Measurements from ENCODE around the gene NEIL3. TPM values are rescaled to one million over a fixed set of nuclear protein-coding genes. Genes with fewer than 3 reads are reported as not detected.

NEIL3 gene
- total RNA-seq, 1 donor from 2014 or later, result 20.2 TPM

DNA sequence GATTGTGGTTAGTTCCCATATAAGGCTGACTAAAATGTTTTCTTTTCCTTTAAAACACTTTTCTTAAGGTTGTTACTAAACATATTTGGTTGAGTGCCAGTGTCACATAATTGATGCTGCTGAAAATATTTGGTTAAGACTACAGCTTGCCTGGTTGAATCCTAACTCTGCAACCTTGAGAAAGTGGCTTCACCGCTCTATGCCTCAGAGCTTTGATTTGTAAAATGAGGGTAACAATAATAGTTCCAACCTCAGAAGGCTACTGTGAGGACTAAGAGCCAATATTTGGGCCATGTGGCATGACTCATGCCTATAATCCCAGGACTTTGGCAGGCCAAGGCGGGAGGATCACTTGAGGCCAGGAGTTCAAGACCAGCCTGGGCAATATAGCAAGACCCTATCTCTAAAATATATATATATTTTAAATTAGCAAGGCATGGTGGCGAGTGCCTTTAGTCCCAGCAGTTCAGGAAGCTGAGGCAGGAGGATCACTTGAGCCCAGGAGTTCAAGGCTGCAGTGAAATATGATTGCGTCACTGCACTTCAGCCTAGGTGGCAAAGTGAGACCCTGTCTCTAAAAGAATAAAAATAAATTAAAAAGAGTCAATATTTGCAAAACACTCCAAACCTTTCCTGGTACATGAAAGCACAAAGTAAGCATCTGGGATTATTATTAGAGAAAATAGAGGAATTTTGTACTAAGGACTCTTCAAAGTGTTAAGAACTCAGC is 7.1 kb upstream of the NEIL3 start:
- intact Hi-C loops (cut with micrococcal nuclease), result no loop called here

DNA sequence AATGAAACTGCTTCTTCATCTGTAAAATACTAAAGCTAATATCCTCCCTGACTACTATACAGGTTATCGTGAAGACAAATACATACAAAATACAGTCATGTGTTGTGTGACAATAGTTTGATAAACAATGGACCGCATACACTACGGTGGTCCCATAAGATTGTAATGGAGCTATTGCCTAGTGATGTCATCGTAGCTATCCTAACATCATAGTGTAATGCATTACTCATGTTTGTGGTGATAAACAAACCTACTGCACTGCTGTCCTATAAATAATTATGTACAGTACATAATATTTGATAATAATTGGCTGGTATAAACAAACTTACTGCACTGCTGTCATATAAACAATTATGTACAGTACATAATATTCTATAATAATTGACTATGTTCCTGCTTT is 5.6 kb upstream of the NEIL3 start:
- intact Hi-C loops (cut with micrococcal nuclease), result no loop called here

DNA sequence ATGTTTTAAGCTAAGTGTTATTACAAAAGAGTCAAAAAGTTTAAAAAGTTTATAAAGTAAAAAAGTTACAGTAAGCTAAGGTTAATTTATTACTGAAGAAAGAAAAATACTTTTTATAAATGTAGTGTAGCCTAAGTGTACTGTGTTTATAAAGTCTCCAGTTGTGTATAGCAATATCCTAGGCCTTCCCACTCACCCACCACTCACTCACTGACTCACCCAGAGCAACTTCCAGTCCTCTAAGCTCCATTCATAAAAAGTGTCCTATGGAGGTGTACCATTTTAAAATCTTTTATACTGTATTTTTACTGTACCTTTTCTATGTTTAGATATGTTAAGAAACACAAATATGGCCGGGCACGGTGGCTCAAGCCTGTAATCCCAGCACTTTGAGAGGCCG is 4.8 kb upstream of the NEIL3 start:
- intact Hi-C loops (cut with micrococcal nuclease), result loop anchor here (5.0 kb wide), 1 partner anchor 1108 kb away; the partner anchor contains the start of gene SPATA4

DNA sequence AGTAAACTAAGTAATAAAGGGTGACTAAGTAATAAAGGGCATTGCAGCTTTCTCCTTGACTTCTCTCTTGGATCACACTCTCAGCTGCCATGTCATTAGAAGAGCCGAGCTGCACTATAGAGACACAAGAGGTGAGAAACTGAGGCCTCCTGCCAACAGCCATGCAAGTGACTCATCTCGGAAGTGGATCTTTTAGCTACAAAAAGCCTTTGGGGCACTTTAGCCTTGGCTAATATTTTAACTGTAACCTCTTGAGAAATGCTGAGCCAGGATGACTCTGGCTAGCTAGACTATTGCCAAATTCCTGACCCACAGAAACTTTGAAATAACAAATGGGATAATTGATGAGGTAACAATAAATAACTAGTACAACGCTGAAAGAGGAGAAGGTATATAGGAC is 1.5 kb upstream of the NEIL3 start:
- intact Hi-C loops (cut with micrococcal nuclease), result loop anchor here (5.0 kb wide), 1 partner anchor 1111 kb away; the partner anchor contains the start of gene SPATA4

DNA sequence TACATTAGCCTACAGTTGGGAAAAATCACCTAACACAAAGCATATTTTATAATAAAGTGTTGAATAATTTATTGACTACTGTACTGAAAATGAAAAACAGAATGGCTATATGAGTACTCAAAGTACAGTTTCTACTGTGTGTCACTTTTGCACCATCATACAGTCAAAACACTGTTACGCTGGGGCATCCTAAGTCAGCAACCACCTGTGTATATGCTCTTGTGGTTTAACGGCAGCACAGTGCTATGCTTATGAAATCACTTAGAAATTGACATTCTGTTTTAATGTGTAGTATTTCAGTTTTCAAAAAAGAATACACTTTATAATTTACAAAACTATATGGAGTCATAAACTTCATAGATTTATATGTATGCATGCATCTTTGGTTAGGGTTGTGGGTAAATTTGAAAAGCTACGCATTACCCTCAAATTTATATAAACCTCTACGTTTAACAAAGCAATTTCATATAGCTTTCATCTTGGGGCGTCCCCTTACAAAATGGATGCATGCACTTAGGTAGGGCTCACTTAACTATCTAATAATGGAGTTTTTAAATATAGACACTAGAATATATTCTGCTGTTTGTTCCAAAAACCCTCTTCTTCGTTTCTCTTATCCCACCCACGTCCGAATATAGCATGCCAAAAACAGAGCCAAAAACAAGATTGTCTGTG is 690 bp upstream of the NEIL3 start:
- intact Hi-C loops (cut with micrococcal nuclease), result loop anchor here (1.0 to 5.0 kb wide), 5 partner anchors 30 to 1112 kb away; partner anchors contain the start of genes AGA, SPATA4 and SPCS3

DNA sequence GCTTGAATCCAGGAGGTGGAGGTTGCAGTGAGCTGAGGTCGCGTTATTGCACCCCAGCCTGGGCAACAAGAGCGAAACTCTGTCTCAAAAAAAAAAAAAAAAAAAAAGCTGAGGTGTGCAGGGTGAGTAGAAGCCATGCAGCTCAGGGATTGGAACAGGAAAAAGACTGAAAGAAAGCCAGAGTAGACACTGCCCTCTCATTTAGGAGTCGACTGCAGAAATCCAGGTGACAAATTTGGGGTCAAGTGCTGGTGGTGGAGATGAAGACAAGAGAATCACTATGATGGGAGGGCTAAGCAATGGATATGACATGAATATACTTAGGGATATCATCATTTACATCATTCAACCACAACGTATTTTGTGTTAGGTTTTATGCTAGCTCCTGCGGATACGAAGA is 1.9 kb downstream of the NEIL3 start:
- intact Hi-C loops (cut with micrococcal nuclease), result loop anchor here (5.0 kb wide), 1 partner anchor 409 kb away; no protein-coding TSS in a partner anchor

DNA sequence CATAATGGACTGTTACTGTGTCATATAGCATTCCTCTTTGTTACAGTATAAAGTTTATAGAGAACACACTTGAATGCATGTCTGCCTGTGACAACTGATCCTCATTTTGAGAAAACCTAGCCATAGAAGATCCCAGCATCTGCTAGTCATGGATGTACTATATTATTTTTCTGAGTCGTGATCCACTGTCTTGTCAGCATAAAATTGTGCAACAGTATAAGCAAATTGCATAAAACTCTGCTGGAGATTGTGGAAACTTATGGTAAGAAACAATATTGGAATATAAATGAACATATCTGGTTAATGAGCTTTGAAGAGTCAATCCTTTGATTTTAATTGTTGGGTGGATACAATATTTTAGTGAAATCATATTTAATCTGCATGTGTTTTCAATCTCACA is 3.6 kb downstream of the NEIL3 start:
- intact Hi-C loops (cut with micrococcal nuclease), result loop anchor here (5.0 kb wide), 1 partner anchor 411 kb away; no protein-coding TSS in a partner anchor

DNA sequence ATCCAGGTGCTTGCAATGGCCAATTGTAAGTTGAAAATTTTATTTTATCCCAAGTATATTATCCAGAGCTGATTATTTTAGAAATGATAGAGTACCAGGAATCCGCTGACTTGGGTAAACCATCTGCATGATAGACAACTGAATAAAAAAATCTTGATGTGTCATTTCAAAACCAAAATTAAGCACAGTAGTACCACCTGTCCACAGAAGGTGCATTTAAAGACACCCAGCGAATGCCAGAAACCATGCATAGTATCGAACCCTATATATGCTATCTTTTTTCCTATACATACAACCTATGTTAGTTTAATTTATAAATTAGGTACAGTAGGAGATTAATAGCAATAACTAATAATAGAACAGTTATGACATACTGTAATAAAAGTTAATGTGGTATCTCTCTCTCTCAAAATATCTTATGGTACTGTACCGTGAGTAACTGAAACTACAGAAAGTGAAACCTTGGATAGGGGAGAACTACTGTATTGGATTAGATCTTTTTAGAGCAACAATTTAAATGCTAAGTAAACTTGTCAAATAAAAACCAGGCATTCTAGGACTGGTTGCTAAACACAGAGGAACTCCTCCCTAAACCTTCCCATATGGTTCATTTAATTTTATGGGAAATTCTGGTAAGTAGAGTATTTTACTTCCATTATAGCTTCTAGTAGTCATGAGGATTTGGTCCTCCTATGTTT is 6.2 kb downstream of the NEIL3 start:
- intact Hi-C loops (cut with micrococcal nuclease), result no loop called here

DNA sequence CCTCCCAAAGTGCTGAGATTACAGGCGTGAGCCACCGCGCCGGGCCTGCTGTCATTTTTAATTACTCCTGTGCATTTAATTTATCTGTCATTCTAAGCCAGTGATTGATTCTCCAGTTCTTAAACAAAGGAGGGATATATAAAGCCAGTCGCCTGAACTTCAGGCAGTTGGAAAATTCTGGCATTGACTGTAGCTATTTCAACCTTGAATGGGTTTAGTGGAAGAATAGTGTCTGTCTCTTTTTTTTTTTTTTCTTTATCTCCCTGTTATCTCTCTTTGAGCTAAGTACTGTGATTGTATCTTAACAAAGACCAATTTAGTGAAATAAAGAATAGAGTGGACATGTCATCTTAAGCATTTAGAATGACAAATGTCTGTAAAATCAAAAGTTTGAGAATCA is 11.0 kb downstream of the NEIL3 start:
- intact Hi-C loops (cut with micrococcal nuclease), result loop anchor here (1.0 to 5.0 kb wide), 3 partner anchors 10 to 68 kb away; no protein-coding TSS in a partner anchor

DNA sequence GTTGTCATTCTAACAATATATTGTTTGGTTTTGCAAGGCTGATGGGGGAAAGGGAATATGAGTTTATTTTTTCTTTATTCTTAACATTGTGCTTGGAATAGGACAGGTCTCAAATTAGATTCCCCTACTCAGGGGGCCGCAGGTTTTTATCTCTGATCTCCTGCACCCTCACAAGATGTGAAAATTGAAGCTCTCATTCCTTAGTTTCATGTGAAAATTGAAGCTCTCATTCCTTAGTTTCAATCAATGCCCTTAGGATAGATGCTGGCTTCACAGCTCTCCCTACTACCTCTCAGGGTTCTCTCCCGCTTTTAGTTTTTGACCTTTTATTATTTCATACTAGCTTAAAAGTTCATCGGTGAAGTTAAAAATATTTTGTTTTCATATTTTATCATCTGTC is 12.0 kb downstream of the NEIL3 start:
- intact Hi-C loops (cut with micrococcal nuclease), result loop anchor here (2.0 to 5.0 kb wide), 2 partner anchors 17 to 69 kb away; no protein-coding TSS in a partner anchor

DNA sequence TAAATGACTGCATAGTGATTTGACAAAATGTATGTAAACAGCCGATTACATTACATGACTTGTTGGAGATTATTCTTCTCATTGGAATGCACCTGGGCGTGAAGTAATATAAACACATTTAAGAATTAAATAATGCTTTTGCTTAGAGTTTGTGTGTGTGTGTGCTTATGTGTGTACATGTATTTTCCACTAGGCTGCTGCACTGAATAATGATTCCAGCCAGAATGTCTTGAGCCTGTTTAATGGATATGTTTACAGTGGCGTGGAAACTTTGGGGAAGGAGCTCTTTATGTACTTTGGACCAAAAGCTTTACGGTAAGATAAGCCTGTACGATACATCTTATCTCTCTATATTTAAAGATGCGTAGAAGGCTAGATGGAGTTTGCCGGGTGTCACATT is 12.6 kb downstream of the NEIL3 start:
- intact Hi-C loops (cut with micrococcal nuclease), result loop anchor here (5.0 kb wide), 1 partner anchor 70 kb away; no protein-coding TSS in a partner anchor

DNA sequence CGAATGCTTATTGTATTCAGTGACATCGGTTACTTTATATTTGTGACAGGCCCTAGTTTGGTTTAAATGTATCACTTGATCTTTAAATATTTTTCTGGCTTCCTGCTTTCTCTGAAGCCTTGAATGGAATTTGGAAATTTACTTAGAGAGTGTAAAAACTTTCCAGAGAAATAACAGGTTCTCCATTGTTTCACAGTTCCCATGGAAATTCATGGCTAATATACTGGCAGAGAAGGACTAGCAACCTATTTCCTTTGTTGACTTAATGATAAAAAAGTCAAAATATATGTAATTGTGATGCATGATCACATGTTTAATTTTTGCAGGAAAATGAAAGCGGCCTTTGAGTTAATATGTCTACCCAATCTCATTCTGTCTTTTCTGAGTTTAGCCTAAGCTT is 13.2 kb downstream of the NEIL3 start:
- intact Hi-C loops (cut with micrococcal nuclease), result loop anchor here (1.0 to 5.0 kb wide), 2 partner anchors 8 to 71 kb away; no protein-coding TSS in a partner anchor

DNA sequence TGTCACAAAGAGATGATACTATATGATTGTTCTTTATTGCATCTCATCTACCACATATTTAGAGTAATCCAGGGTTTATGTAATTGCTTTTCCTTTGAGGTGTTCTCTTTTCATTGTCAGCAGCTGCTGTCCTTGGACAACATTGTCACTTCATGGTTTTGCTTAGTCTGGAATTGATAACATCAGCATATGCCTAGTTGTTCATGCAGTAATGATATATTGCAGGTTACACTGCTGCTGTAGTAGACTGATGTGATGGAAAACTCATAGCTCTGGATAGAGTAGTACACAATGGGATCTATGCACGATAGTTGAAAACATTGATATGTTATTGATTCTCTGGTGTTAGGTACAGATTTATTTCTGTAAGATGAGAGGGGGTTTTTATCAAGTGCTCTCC is 13.7 kb downstream of the NEIL3 start:
- intact Hi-C loops (cut with micrococcal nuclease), result loop anchor here (1.0 to 5.0 kb wide), 2 partner anchors 8 to 71 kb away; no protein-coding TSS in a partner anchor

DNA sequence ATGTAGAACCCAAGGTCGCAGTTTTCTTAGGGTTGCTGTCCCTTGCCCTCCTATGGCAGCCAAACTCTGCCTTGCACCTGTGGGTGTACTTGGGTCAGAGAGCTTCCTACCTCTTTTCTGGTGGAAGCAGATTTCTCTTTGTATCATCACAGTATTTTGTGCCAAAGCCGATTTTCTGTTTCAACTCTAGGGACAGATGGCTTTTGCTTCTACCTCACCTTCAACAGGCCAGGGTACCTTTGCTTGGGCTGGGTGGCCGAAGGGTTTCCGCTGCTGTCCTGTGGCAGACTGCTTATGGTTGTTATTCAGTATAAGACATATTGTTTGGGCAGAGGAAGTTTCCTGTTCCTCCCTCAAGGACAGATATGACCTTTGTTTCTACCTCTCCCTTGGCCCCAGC is 22.4 kb downstream of the NEIL3 start:
- intact Hi-C loops (cut with micrococcal nuclease), result no loop called here

DNA sequence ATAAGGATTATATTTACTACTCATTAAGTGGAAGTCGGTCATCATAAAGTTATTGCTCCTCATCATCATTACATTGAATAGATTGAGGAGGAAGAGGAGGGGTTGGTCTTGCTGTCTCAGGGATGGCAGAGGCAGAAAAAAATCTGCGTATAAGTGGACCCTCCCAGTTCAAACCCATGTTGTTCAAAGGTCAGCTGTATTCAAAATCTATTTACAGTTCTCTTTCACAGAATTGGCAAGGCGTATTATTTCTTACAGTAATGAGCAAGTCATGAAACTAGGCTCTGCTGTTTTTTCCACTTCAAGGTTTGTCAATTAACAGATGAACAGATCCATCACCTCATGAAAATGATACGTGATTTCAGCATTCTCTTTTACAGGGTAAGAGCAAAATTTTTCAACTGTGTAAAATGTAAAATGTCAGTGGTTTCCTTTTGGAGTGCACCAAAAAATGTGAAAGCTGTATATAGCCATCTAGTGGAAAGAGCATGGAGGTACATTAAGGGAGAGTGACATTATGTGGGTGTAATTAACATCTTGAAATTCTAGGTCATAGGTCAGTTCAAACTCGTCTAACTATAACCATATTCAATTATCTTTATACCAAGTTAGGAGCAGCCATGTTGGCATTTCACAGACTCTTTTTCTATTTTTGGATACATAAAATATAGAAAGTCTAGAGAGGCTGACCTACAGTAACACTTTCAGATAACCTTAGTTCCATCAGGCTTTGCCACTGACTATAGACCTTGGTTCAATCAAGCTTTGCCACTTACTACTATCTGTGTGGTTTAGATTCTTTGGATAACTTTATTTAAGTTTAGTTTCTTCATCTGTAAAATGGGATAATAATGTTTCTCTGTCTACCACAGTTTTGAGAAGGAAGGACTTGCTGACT is 30.1 kb downstream of the NEIL3 start:
- intact Hi-C loops (cut with micrococcal nuclease), result loop anchor here (1.0 to 2.0 kb wide), 9 partner anchors 19 to 963 kb away; partner anchors contain the start of genes AGA and NEIL3

DNA sequence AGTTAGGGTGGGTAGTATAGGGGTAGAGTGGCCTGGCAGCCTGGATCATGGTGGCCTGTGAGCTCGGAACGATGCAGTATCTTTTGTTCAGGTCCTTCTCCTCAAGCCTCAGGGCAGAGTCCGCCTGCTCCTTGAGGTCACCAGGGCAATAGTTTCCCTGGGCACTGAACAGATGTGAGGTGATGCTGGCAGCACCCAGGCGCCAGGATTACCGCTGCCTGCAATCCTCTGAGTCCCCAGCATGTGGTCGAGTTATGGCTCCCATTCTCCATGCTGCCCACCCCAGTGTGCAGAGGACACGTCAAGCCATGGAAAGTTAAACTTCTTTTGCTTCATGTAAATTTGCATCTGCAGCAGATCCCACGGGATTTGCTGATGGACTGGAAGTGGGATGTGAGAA is 38.7 kb downstream of the NEIL3 start:
- intact Hi-C loops (cut with micrococcal nuclease), result no loop called here

DNA sequence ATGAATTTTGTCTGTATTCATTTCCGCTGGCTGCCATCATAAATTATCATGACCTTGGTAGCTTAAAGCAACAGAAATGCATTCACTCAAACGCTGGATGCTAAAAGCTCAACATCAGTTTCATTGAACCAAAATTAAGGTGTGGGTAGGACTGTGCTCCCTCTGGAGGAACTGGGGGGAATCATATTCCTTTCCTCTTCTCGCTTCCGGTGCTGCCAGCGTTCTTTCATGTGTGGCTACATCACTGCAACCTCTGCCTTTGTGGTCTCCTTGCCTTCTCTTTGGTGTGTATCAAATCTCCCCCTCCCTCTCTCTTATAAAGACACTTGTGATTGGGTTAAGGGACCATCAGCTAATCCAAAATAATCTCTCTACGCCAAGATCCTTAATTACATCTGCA is 39.5 kb downstream of the NEIL3 start:
- intact Hi-C loops (cut with micrococcal nuclease), result no loop called here

DNA sequence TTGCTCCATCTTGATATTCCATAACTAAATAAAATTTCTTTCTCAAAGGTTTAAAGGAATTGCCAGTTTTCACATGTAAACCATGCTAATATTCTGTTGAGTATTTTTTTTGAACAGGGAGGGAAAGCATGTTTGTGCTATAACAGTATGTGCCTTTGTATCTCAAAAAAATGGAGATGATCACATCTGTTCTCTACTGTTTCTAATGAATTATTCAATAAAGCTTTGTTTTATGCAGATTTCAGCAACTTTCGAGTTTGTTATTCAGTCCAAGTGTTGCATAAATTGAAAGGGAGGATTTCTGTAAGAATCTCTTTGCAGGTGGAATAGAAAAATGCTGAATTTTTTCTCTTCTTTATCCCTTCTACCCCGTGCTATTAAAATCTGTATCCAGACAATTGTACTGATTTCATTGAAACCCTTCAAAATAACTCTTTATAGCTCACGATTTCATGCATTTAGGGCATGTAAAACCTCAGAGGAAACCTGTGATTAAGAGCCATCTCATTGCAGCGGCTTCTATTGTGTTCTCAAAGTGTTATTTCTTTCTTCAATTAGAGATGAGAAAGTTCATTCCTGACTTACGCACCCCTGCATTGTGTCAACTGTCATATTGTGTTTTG is 42.1 kb downstream of the NEIL3 start:
- intact Hi-C loops (cut with micrococcal nuclease), result no loop called here

DNA sequence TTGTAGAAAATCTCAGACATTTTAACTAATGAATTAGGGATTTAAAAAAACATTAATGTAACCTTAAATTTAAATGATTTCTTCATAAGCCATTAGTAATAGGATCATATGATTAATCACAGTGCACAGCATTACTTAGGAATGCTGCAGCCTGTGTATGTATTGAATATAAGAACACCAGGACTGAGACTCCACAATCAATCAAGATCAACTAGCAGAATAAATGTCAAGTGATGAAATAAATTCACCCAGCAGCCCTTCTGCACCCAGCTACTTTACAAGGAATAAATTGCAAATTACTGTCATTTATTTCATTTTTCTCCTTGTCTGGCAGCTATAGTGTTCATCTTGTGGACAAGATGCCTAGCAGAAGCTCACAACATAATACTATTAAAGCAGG is 46.5 kb downstream of the NEIL3 start:
- intact Hi-C loops (cut with micrococcal nuclease), result no loop called here

DNA sequence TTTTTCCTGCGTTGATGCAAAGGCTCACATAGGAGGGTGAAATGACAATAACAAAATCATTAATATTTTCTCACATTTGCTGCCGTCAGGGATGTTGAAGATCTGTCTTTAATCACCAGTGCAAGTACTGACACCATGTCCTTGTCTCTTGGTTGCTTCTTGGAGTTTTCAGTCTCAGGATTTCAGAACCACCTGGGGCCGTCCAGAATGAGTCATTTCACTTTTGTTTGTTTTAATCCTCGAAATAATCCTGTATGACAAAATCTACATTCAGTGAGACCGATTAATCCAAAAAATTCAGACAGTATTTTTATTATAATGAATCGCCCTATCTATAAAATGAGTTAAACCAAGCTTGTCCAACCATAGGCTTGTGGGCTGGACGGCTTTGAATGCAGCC is 47.2 kb downstream of the NEIL3 start:
- intact Hi-C loops (cut with micrococcal nuclease), result no loop called here

Measured in T-helper 1 cell treated with Interleukin-12 subunit alpha and Interleukin-12 subunit beta and Interleukin-4 antibody, amounts not matched to agents 30 ng/mL and 1 ng/mL, for 36 hours (primary cell).